Mesenchymal stem cell (in vitro differentiated cells and primary cell): Measurements from ENCODE around the gene PITPNC1.

ENCODE experiments used
- DNase-seq: peaks from one replicate; pipeline ENCODE4 v3.0.0-alpha.2; 2013
- H2AFZ ChIP-seq: one replicate; pipeline ENCODE4 v1.6.1; 2013; ENCODE audit warnings: low read depth, mild to moderate bottlenecking, control low read depth, inconsistent platforms, low read length, moderate library complexity
- H2AK5ac ChIP-seq: 2 replicates; pipeline ENCODE4 v1.6.1; 2013; ENCODE audit warnings: low read length, moderate library complexity, mild to moderate bottlenecking, inconsistent platforms; ENCODE audit not compliant: severe bottlenecking
- H2BK120ac ChIP-seq: one replicate; pipeline ENCODE4 v1.6.1; 2013; ENCODE audit warnings: low read depth, mild to moderate bottlenecking, inconsistent platforms, low read length, moderate library complexity
- H2BK12ac ChIP-seq, 2 experiments: one replicate each; pipeline ENCODE4 v1.6.1; 2013; ENCODE audit warnings: inconsistent platforms in 2 of 2, low read length in 2 of 2, mild to moderate bottlenecking in 2 of 2, moderate library complexity in 2 of 2, control low read depth in 1 of 2
- H2BK15ac ChIP-seq: one replicate; pipeline ENCODE4 v1.6.1; 2013; ENCODE audit warnings: mild to moderate bottlenecking, low read depth, inconsistent platforms; ENCODE audit not compliant: poor library complexity, severe bottlenecking
- H2BK5ac ChIP-seq: 2 replicates; pipeline ENCODE4 v1.6.1; 2013; ENCODE audit warnings: low read depth, mild to moderate bottlenecking, low read length, control low read depth, inconsistent platforms; ENCODE audit not compliant: poor library complexity, severe bottlenecking
- H3K14ac ChIP-seq, 2 experiments: one replicate each; pipeline ENCODE4 v1.6.1; 2013; ENCODE audit warnings: inconsistent platforms in 2 of 2, low read length in 2 of 2, control low read depth in 1 of 2, mild to moderate bottlenecking in 1 of 2, moderate library complexity in 1 of 2
- H3K18ac ChIP-seq, 2 experiments: one replicate each; pipeline ENCODE4 v1.6.1; 2013; ENCODE audit warnings: inconsistent platforms in 2 of 2, low read length in 2 of 2, control low read depth in 1 of 2, low read depth in 1 of 2, mild to moderate bottlenecking in 1 of 2
- H3K23ac ChIP-seq, 2 experiments: one replicate each; pipeline ENCODE4 v1.6.1; 2013; ENCODE audit warnings: inconsistent platforms in 2 of 2, low read length in 2 of 2, mild to moderate bottlenecking in 2 of 2, moderate library complexity in 2 of 2, control low read depth in 1 of 2
- H3K27ac ChIP-seq: 2 replicates; pipeline ENCODE4 v1.5.1; 2013; ENCODE audit warnings: mild to moderate bottlenecking, moderate library complexity, low read length, control low read depth, inconsistent platforms; ENCODE audit not compliant: poor library complexity, severe bottlenecking
- H3K27me3 ChIP-seq, 2 experiments: 2 replicates each; pipeline versions ENCODE4 v1.6.1 to v1.7.0; 2013; ENCODE audit warnings: low read length in 2 of 2, mild to moderate bottlenecking in 2 of 2, moderate library complexity in 2 of 2, control low read depth in 1 of 2, inconsistent platforms in 1 of 2; ENCODE audit not compliant: control insufficient read depth in 1 of 2, insufficient read depth in 1 of 2
- H3K36me3 ChIP-seq, 2 experiments: 2 replicates each; pipeline versions ENCODE4 v1.6.1 to v1.7.0; 2013; ENCODE audit warnings: low read length in 2 of 2, control low read depth in 1 of 2, inconsistent platforms in 1 of 2, low read depth in 1 of 2, mild to moderate bottlenecking in 1 of 2; ENCODE audit not compliant: insufficient read depth in 2 of 2, control insufficient read depth in 1 of 2
- H3K4ac ChIP-seq, 2 experiments: one replicate each; pipeline ENCODE4 v1.6.1; 2013; ENCODE audit warnings: inconsistent platforms in 2 of 2, low read length in 2 of 2, mild to moderate bottlenecking in 2 of 2, moderate library complexity in 2 of 2, control low read depth in 1 of 2, low read depth in 1 of 2
- H3K4me1 ChIP-seq: 2 replicates; pipeline ENCODE4 v1.6.1; 2013; ENCODE audit warnings: low read depth, low read length, control low read depth; ENCODE audit not compliant: control insufficient read depth, insufficient read depth
- H3K4me2 ChIP-seq: 2 replicates; pipeline ENCODE4 v1.6.1; 2013; ENCODE audit warnings: low read length, mild to moderate bottlenecking, inconsistent platforms; ENCODE audit not compliant: poor library complexity, severe bottlenecking
- H3K4me3 ChIP-seq, 2 experiments: 2 replicates each; pipeline versions ENCODE4 v1.5.1 to v1.7.0; 2013; ENCODE audit warnings: low read length in 2 of 2, mild to moderate bottlenecking in 2 of 2, control low read depth in 1 of 2, low read depth in 1 of 2; ENCODE audit not compliant: insufficient read depth in 1 of 2
- H3K79me1 ChIP-seq: replicated peaks from 2 replicates; pipeline ENCODE4 v1.6.1; 2013; ENCODE audit warnings: mild to moderate bottlenecking, control low read depth, low read length, inconsistent platforms; ENCODE audit not compliant: poor library complexity, severe bottlenecking
- H3K9ac ChIP-seq: 2 replicates; pipeline ENCODE4 v1.7.0; 2013; ENCODE audit warnings: mild to moderate bottlenecking, low read length, moderate library complexity
- H3K9me3 ChIP-seq: 2 replicates; pipeline ENCODE4 v1.7.0; 2013; ENCODE audit warnings: mild to moderate bottlenecking, low read length; ENCODE audit not compliant: control insufficient read depth
- H4K8ac ChIP-seq: one replicate; pipeline ENCODE4 v1.6.1; 2013; ENCODE audit warnings: inconsistent platforms, mild to moderate bottlenecking, low read length, moderate library complexity
- H4K91ac ChIP-seq: one replicate; pipeline ENCODE4 v1.6.1; 2013; ENCODE audit warnings: mild to moderate bottlenecking, low read length, inconsistent platforms
- WGBS: methylation state at CpG from one replicate; pipeline ENCODE4 v1.1.7; 2013; ENCODE audit warnings: mixed read lengths; 5-methylcytosine and 5-hydroxymethylcytosine counted together

The PITPNC1 gene

DNA sequence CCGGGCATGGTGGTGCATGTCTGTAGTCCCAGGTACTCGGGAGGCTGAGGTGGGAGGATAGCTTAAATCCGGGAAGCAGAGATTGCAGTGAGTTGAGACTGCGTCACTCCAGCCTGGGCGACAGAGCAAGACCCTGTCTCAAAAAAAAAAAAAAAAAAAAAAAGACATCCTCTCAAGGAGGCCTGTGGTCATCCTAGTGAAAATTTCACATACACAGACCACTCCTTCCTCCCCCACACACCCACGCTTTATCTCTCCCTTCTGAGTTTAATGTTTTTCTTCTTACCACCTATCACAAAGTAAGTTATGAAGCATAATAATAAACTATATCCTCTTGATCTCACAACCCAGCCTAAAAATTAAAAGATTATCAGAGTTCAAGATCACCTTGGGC, 339.3 kb downstream of the PITPNC1 start:
- Histone ChIP-seq H2BK12ac (no peak overlapping the region), H3K4ac (no peak overlapping the region), H2AFZ (no peak overlapping the region), H3K79me1 (peaks cover 1% of the 10 kb centered on the region), H3K23ac (no peak overlapping the region), H2AK5ac (no peak overlapping the region), H2BK120ac (no peak overlapping the region), H3K36me3 (peaks cover 0 to 16% of the 10 kb centered on the region in 2 experiments), H3K14ac (no peak overlapping the region), H4K91ac (no peak overlapping the region), H2BK15ac (no peak overlapping the region), H3K27ac (peak overlapping the region; percentile 4), H4K8ac (no peak overlapping the region), H3K4me2 (no peak overlapping the region), H2BK5ac (no peak overlapping the region), H3K4me1 (peaks cover 8% of the 10 kb centered on the region), H3K9me3 (no peaks in the 10 kb centered on the region), H3K27me3 (peaks cover 0 to 4% of the 10 kb centered on the region in 2 experiments), H3K4me3 (peak overlapping the region in 1 of 2 experiments; percentile 96), H3K9ac (no peak overlapping the region), H3K18ac (no peak overlapping the region)
- no peak for DNase-seq
- 97% methylated on average over 6 of the region's 6 CpGs for WGBS

DNA sequence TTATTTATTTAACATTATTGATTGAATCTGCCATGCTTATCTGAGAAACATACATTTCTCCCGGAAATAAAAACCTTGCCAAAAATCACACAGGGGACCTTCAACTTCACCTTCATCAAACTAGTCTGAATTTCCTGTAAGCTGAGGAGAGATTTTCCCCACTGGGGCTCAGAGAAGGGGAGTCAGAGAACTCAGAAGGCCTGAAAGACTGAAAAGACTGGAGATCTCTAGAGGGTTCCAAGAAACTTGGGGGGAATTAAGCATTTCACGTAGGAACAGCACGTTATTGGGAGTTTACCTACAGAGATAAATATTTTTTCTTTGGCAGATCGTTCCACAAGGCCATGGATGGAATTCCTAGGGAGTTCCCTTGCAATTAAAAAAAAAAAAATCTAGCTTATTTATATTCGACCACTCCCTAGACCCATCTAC, 340.1 kb downstream of the PITPNC1 start:
- Histone ChIP-seq H3K4me2 (peak overlapping the region; percentile 70), H2AFZ (no peak overlapping the region), H2BK15ac (no peak overlapping the region), H2BK12ac (no peak overlapping the region), H3K27ac (peak overlapping the region; percentile 40), H4K91ac (no peak overlapping the region), H3K23ac (no peak overlapping the region), H3K27me3 (peaks cover 0 to 2% of the 10 kb centered on the region in 2 experiments), H3K18ac (no peak overlapping the region), H3K9ac (peak overlapping the region; percentile 98), H3K14ac (no peak overlapping the region), H4K8ac (no peak overlapping the region), H3K4ac (peak overlapping the region in 1 of 2 experiments; percentile 82), H2BK120ac (no peak overlapping the region), H3K4me3 (peak overlapping the region in 1 of 2 experiments; percentile 96), H3K4me1 (peaks cover 8% of the 10 kb centered on the region), H3K36me3 (peaks cover 5 to 24% of the 10 kb centered on the region in 2 experiments), H3K9me3 (no peaks in the 10 kb centered on the region), H3K79me1 (peaks cover 4% of the 10 kb centered on the region), H2AK5ac (no peak overlapping the region), H2BK5ac (no peak overlapping the region)
- WGBS = 0% methylated on average over 5 of the region's 5 CpGs
- DNase-seq = no peak

DNA sequence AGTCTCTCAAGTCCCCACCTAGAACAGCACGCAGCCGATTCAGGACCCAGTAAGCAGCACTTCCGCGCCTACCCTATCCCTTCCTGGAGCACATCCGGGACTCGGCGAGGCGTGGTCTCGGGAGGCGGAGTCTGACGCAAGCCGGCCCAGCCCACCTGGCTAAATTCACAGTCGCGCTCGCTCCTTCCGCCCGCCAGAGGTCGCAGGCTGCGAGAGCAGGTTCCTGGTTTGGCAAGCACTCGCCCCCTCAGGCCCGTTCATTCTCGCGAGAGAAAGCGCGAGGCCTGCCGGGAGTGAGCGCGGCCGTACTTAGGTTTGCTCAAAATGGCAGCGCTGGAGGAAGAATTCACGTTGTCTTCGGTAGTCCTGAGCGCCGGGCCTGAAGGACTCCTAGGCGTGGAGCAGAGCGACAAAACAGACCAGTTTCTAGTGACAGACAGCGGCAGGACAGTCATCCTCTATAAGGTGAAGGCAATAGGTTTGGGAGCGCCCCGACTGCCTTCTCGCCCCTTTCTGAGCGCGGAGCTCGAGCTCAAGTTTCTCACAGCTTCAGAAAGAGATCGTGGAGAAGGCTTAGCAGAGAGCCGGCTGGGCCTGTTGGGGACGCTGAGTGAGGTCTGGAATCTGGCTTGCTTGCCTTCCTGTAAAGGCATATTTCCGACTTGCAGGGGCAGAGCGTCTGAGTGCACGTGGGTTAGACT, 340.7 kb downstream of the PITPNC1 start, which contains the start of gene NOL11:
Gene NOL11 (plus strand): TSS at position 313 of the 701 bp plus-strand sequence. CDS start 12 bp downstream, at position 325.
- H3K36me3 ChIP-seq = peaks cover 8 to 30% of the 10 kb centered on the region in 2 experiments
- H3K27me3 ChIP-seq = no peaks in the 10 kb centered on the region
- H2AK5ac ChIP-seq = no peak within 1 kb of the TSS
- H3K79me1 ChIP-seq = peaks cover 6% of the 10 kb centered on the region
- H2BK15ac ChIP-seq = no peak within 1 kb of the TSS
- peak within 1 kb of the TSS; percentile 78 to 96 for H3K4me3 ChIP-seq
- peak within 1 kb of the TSS; percentile 98 for H3K9ac ChIP-seq
- WGBS = under 1% methylated on average over 49 of the region's 49 CpGs
- no peaks in the 10 kb centered on the region for H3K9me3 ChIP-seq
- H4K91ac ChIP-seq = no peak within 1 kb of the TSS
- no peak within 1 kb of the TSS for H2BK5ac ChIP-seq
- peak within 1 kb of the TSS; percentile 75 for H3K27ac ChIP-seq
- peak within 1 kb of the TSS; percentile 82 for H4K8ac ChIP-seq
- H3K23ac ChIP-seq = no peak within 1 kb of the TSS
- H2BK120ac ChIP-seq = no peak within 1 kb of the TSS
- H2BK12ac ChIP-seq = no peak within 1 kb of the TSS
- H3K14ac ChIP-seq = peak within 1 kb of the TSS in 1 of 2 experiments; percentile 82
- H3K4me2 ChIP-seq = peak within 1 kb of the TSS; percentile 82
- peak within 1 kb of the TSS; percentile 20 for H2AFZ ChIP-seq
- H3K4me1 ChIP-seq = peaks cover 8% of the 10 kb centered on the region
- H3K18ac ChIP-seq = peak within 1 kb of the TSS; percentile 81 to 92
- H3K4ac ChIP-seq = peak within 1 kb of the TSS; percentile 55 to 85
- DNase-seq = peak; percentile 98

DNA sequence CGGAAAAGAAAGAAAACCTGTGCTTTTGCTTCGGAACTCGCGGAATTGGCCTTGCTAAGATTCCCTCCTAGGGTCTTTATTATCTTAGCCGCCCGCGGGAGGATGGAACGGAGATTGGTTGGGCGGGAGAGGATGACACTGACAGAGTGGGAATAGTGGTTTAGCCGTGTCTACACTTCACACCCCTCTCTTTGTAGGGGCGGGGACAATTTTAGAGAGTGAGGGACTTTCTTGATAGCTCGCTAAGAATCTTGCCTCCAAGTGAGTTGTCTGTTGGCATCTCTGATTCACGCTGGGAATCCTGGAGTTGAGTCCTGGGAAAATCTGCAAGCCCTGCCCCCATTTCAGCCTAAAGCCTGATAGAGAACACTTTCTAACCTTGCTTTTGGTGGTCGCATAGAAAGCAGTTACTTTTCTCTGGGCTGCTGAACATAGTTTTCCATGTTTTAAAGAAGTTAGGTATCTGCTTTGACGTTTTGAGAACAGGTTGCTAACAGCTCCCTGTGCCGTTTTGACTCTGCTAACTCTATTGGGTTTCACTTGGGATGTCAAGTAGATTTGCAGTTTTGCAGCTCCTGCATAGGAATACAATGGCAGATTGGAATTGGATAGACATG, 341.4 kb downstream of the PITPNC1 start:
- H2BK120ac ChIP-seq = no peak overlapping the region
- peak overlapping the region; percentile 75 for H3K27ac ChIP-seq
- peak overlapping the region; percentile 82 for H3K4me2 ChIP-seq
- H3K18ac ChIP-seq = peak overlapping the region in 1 of 2 experiments; percentile 81
- no peak overlapping the region for H2BK5ac ChIP-seq
- no peak overlapping the region for H2BK12ac ChIP-seq
- peak overlapping the region; percentile 55 to 85 for H3K4ac ChIP-seq
- peak overlapping the region; percentile 82 for H4K8ac ChIP-seq
- H3K4me1 ChIP-seq = peaks cover 8% of the 10 kb centered on the region
- H3K23ac ChIP-seq = no peak overlapping the region
- WGBS = 2% methylated on average over 14 of the region's 16 CpGs
- peak overlapping the region; percentile 78 to 96 for H3K4me3 ChIP-seq
- DNase-seq = peak; percentile 80
- H2AFZ ChIP-seq = peak overlapping the region; percentile 20
- H2BK15ac ChIP-seq = no peak overlapping the region
- no peak overlapping the region for H4K91ac ChIP-seq
- peak overlapping the region in 1 of 2 experiments; percentile 44 for H3K14ac ChIP-seq
- no peak overlapping the region for H2AK5ac ChIP-seq
- no peaks in the 10 kb centered on the region for H3K9me3 ChIP-seq
- no peaks in the 10 kb centered on the region for H3K27me3 ChIP-seq
- H3K79me1 ChIP-seq = peaks cover 6% of the 10 kb centered on the region
- H3K9ac ChIP-seq = peak overlapping the region; percentile 98
- peaks cover 10 to 33% of the 10 kb centered on the region in 2 experiments for H3K36me3 ChIP-seq
